Measurements from ENCODE around the gene TAP2.

DNA sequence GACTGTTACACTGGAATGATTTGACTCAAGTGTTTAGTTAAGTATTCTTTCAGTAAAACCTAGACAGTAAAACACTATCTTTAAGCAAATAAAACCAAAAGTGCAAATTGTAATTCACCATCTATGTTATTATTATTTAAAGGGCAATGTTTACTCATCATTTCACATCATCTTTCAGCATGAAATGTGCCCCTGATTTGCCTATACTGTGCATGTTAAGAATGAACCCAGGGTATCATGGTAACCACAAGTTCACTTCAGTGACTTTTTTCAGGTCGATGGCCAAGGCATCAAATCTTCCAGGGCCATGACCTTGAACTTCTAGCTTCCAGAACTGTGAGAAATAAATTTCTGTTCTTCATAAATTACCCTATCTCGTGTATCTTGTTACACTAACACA, 19.7 kb downstream of the TAP2 start:
- TF ChIP-seq, protein P1, sequence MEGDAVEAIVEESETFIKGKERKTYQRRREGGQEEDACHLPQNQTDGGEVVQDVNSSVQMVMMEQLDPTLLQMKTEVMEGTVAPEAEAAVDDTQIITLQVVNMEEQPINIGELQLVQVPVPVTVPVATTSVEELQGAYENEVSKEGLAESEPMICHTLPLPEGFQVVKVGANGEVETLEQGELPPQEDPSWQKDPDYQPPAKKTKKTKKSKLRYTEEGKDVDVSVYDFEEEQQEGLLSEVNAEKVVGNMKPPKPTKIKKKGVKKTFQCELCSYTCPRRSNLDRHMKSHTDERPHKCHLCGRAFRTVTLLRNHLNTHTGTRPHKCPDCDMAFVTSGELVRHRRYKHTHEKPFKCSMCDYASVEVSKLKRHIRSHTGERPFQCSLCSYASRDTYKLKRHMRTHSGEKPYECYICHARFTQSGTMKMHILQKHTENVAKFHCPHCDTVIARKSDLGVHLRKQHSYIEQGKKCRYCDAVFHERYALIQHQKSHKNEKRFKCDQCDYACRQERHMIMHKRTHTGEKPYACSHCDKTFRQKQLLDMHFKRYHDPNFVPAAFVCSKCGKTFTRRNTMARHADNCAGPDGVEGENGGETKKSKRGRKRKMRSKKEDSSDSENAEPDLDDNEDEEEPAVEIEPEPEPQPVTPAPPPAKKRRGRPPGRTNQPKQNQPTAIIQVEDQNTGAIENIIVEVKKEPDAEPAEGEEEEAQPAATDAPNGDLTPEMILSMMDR (IDR thresholded peaks at IDR 0.05) = no peak
- TF ChIP-seq EZH2 (IDR thresholded peaks at IDR 0.05; ENCODE audit: borderline replicate concordance, insufficient read depth, low read depth, low read length, poor library complexity, severe bottlenecking) = no peak
